ENCODE results near the gene GBF1. TPM values are rescaled to one million over a fixed set of nuclear protein-coding genes. Genes with fewer than 3 reads are reported as not detected.

GBF1 gene
- total and polyA plus RNA-seq, 10 of the 15 experiments (the other 5 are each of a cell fraction or from before 2014, with no cell fraction given): 0.82 to 42.0 (median 21.8) TPM

DNA sequence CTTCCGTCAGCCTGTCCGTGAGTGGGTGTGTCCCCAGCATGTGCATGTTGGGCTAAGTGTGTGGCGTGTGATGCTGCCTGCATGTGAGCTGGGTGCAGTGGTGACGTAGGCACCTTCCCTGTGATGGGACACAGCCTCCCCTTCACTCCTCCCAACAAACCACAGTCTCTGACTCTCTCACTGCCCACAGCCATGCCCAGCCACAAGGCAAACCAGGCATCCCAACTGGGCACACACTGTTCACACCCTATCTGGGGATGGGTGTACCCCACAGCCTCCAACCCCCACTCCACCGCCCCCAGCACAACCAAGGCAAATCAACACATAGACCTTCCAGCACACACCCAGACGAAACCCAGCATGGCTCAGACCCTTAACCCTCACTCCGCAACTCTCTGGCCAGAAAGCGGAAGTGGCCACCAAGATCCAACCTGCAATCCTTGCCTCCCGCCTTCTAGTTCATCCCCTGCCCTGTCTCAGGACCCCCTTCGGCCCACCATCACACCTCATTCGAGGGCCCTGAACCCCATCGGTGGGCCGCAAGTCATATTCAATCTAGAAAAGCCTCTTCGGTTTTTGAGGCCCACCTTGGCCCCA is 162.9 kb downstream of the GBF1 start:
- no TSS peak for BruUV-seq (replicated peaks)
- Histone ChIP-seq H3K4me1 (ENCODE audit: control insufficient read depth, insufficient read depth, low read length) (peaks cover 8% of the 10 kb centered on the region), H3K4me2 (ENCODE audit: control insufficient read depth, insufficient read depth) (peak overlapping the region; percentile 64; the same call in 1 of the 2 replicates), H3K9ac (ENCODE audit: control insufficient read depth, insufficient read depth, low read length) (no peak overlapping the region), H3K79me2 (ENCODE audit: control insufficient read depth, insufficient read depth, low read length) (no peaks in the 10 kb centered on the region), H3K9me3 (replicated peaks; ENCODE audit: control insufficient read depth, insufficient read depth, low read length) (no peaks in the 10 kb centered on the region), H4K20me1 (ENCODE audit: control insufficient read depth, insufficient read depth) (peaks cover 3% of the 10 kb centered on the region; the same call in 1 of the 2 replicates), H3K36me3 (ENCODE audit: control insufficient read depth in 2 of 2, insufficient read depth in 2 of 2, low read length in 1 of 2) (peaks cover 0 to 3% of the 10 kb centered on the region in 2 experiments; a peak in 2 of 4 replicates), H3K27me3 (replicated peaks in 1 of 2; ENCODE audit: control insufficient read depth in 2 of 2, insufficient read depth in 2 of 2, low read length in 1 of 2) (peaks cover 17 to 21% of the 10 kb centered on the region in 2 experiments), H3K4me3 (no peak overlapping the region), H2AFZ (ENCODE audit: control insufficient read depth, low read depth, low read length) (no peak overlapping the region), H3K27ac (ENCODE audit: control insufficient read depth, insufficient read depth) (no peak overlapping the region)
- ChIA-PET POLR2A (interaction anchor here (0.5 kb wide), 1 partner anchor 76 kb away, joined by 7 read pairs; no protein-coding TSS in a partner anchor), RAD21 (ENCODE audit: unreplicated experiment) (interaction anchor here (1.3 kb wide), 1 partner anchor 12 kb away, joined by 3 read pairs; the partner anchor contains the start of gene FBXL15), CTCF (interaction anchor here (0.6 kb wide), 1 partner anchor 66 kb away, joined by 3 read pairs; no protein-coding TSS in a partner anchor), SMC1A (ENCODE audit: uncharacterized antibody, unreplicated experiment) (no interaction called here)
- intact Hi-C loops (cut with micrococcal nuclease; ENCODE audit: unreplicated experiment) (no loop called here), in situ Hi-C loops (cut with MboI) (loop anchor here (5.0 kb wide), 1 partner anchor 181 kb away; the partner anchor contains the start of gene ELOVL3)
- TF ChIP-seq, protein P1, sequence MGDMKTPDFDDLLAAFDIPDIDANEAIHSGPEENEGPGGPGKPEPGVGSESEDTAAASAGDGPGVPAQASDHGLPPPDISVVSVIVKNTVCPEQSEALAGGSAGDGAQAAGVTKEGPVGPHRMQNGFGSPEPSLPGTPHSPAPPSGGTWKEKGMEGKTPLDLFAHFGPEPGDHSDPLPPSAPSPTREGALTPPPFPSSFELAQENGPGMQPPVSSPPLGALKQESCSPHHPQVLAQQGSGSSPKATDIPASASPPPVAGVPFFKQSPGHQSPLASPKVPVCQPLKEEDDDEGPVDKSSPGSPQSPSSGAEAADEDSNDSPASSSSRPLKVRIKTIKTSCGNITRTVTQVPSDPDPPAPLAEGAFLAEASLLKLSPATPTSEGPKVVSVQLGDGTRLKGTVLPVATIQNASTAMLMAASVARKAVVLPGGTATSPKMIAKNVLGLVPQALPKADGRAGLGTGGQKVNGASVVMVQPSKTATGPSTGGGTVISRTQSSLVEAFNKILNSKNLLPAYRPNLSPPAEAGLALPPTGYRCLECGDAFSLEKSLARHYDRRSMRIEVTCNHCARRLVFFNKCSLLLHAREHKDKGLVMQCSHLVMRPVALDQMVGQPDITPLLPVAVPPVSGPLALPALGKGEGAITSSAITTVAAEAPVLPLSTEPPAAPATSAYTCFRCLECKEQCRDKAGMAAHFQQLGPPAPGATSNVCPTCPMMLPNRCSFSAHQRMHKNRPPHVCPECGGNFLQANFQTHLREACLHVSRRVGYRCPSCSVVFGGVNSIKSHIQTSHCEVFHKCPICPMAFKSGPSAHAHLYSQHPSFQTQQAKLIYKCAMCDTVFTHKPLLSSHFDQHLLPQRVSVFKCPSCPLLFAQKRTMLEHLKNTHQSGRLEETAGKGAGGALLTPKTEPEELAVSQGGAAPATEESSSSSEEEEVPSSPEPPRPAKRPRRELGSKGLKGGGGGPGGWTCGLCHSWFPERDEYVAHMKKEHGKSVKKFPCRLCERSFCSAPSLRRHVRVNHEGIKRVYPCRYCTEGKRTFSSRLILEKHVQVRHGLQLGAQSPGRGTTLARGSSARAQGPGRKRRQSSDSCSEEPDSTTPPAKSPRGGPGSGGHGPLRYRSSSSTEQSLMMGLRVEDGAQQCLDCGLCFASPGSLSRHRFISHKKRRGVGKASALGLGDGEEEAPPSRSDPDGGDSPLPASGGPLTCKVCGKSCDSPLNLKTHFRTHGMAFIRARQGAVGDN (IDR thresholded peaks at IDR 0.05): no peak
- TF ChIP-seq RBBP5 (conservative IDR thresholded peaks at IDR 0.05): no peak
- no peak for TF ChIP-seq SIX5 (IDR thresholded peaks at IDR 0.05; ENCODE audit: low read depth, low read length, severe bottlenecking)
- no peak for TF ChIP-seq ZNF24 (IDR thresholded peaks at IDR 0.05)
- peak; percentile 63; the same call in 1 of the 2 replicates for TF ChIP-seq POLR2AphosphoS5 (IDR thresholded peaks at IDR 0.05; ENCODE audit: low read length)
- no peak for TF ChIP-seq IKZF1 (conservative IDR thresholded peaks at IDR 0.05)
- TF ChIP-seq, protein P2, sequence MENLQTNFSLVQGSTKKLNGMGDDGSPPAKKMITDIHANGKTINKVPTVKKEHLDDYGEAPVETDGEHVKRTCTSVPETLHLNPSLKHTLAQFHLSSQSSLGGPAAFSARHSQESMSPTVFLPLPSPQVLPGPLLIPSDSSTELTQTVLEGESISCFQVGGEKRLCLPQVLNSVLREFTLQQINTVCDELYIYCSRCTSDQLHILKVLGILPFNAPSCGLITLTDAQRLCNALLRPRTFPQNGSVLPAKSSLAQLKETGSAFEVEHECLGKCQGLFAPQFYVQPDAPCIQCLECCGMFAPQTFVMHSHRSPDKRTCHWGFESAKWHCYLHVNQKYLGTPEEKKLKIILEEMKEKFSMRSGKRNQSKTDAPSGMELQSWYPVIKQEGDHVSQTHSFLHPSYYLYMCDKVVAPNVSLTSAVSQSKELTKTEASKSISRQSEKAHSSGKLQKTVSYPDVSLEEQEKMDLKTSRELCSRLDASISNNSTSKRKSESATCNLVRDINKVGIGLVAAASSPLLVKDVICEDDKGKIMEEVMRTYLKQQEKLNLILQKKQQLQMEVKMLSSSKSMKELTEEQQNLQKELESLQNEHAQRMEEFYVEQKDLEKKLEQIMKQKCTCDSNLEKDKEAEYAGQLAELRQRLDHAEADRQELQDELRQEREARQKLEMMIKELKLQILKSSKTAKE (IDR thresholded peaks at IDR 0.05; ENCODE audit: low read depth, poor library complexity, severe bottlenecking): no peak
- TF ChIP-seq POLR2A (IDR thresholded peaks at IDR 0.05; ENCODE audit: low read depth, low read length): peak; percentile 75
- WGBS (ENCODE audit: insufficient coverage, insufficient replicate concordance, low lambda C conversion rate, missing lambda C conversion rate): 54% methylated on average over 14 of the region's 14 CpGs
- ATAC-seq (peak; percentile 4), DNase-seq (ENCODE audit: low read depth, low spot score) (no peak), FAIRE-seq (no peak)

Measured in GM12878 (cell line).